ENCODE measurements around the gene ZNF644.

DNA sequence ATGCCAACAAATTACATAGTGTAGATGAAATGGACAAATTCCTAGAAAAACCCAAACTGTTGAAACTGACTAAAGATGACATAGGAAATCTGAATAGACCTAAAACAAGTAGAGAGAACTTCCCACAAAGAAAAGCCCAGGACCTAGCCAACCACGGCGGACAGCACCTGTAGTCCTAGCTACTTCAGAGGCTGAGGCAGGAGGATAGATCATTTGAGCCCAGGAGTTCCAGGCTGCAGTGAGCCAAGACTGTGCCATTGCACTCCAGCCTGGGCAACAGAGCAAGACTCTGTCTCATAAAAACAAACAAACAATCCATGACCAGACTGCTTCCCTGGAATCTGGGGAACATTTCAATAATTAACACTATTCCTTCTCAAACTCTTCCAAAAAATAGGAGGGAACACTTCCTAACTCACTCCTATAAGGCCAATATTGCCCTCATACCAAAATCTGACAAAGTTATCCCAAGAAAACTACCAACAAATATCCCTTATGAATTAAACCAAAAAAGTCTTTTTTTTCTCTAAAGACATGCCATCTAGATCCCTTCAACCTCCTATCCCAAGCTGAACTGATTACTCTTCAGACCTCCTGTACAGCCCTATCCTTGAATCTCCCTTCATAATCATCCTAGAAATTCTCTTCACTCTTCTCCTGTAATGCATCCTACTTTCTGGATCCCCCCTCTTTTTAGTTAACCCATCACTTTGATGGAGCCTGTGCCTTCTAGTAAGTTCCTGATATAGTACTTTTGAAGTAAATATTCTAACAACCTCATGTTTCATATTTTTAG is 15.5 kb downstream of the ZNF644 start:
- TF ChIP-seq, protein P1, sequence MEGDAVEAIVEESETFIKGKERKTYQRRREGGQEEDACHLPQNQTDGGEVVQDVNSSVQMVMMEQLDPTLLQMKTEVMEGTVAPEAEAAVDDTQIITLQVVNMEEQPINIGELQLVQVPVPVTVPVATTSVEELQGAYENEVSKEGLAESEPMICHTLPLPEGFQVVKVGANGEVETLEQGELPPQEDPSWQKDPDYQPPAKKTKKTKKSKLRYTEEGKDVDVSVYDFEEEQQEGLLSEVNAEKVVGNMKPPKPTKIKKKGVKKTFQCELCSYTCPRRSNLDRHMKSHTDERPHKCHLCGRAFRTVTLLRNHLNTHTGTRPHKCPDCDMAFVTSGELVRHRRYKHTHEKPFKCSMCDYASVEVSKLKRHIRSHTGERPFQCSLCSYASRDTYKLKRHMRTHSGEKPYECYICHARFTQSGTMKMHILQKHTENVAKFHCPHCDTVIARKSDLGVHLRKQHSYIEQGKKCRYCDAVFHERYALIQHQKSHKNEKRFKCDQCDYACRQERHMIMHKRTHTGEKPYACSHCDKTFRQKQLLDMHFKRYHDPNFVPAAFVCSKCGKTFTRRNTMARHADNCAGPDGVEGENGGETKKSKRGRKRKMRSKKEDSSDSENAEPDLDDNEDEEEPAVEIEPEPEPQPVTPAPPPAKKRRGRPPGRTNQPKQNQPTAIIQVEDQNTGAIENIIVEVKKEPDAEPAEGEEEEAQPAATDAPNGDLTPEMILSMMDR (IDR thresholded peaks at IDR 0.05) = no peak
- TF ChIP-seq EZH2 (IDR thresholded peaks at IDR 0.05; ENCODE audit: borderline replicate concordance, insufficient read depth, low read depth, low read length, poor library complexity, severe bottlenecking) = no peak
